SH-SY5Y (cell line): ENCODE measurements around the gene SDK1.

Source experiments
- GATA2 ChIP-seq: IDR thresholded peaks from 2 replicates; pipeline ENCODE4 v1.6.1; 2011; ENCODE audit warnings: mild to moderate bottlenecking, low read depth, low read length
- GATA3 ChIP-seq: IDR thresholded peaks from 2 replicates; pipeline ENCODE4 v1.6.1; 2011; ENCODE audit warnings: low read depth, mild to moderate bottlenecking, low read length, moderate library complexity

GRCh38 chr7:4051696-4052095 lies 750.6 kb downstream of the SDK1 start:
- no peak for TF ChIP-seq GATA3
- TF ChIP-seq GATA2 = no peak
